ENCODE measurements around the gene NRG2. TPM values are rescaled to one million over a fixed set of nuclear protein-coding genes. Genes with fewer than 3 reads are reported as not detected.

Gene NRG2
- total and polyA plus RNA-seq, 2 of the 8 experiments (the other 6 are each of a cell fraction or from before 2014, with no cell fraction given): 0.27 to 0.54 TPM

- no peak overlapping the region for H3K4ac ChIP-seq (replicated peaks; ENCODE audit: insufficient read length, low read depth, low read length)
- no peak overlapping the region for H3K27ac ChIP-seq (ENCODE audit: low read depth, low read length)
- no peak for DNase-seq (ENCODE audit: low read depth in 1 of 2, low spot score in 2 of 2)
- TF ChIP-seq ATF3 (IDR thresholded peaks at IDR 0.05; ENCODE audit: insufficient read depth, low read depth, low read length) (no peak), SP2 (IDR thresholded peaks at IDR 0.05; ENCODE audit: low read length) (no peak), SP4 (IDR thresholded peaks at IDR 0.05; ENCODE audit: low read length) (no peak), TAF7 (optimal IDR thresholded peaks at IDR 0.05; ENCODE audit: borderline replicate concordance, low read depth, low read length) (no peak), SAP30 (IDR thresholded peaks at IDR 0.05; ENCODE audit: insufficient read depth, insufficient replicate concordance, low read length) (no peak), HDAC6 (IDR thresholded peaks at IDR 0.05; ENCODE audit: low read depth, low read length) (no peak), CEBPB (IDR thresholded peaks at IDR 0.05; ENCODE audit: low read depth, low read length) (no peak), HDAC2 (IDR thresholded peaks at IDR 0.05; ENCODE audit: borderline replicate concordance in 1 of 2, low read depth in 2 of 2, low read length in 2 of 2) (no peak), CTCF (IDR thresholded peaks at IDR 0.05; ENCODE audit: control extremely low read depth in 1 of 3, insufficient read depth in 1 of 3, low read depth in 1 of 3, low read length in 3 of 3) (no peak)
Observed at GRCh38 chr5:139836469-139837208, 206.5 kb downstream of the NRG2 start.

More at GRCh38 chr5:139836469-139837208, 206.5 kb downstream of the NRG2 start:
- Histone ChIP-seq H3K4me1 (replicated peaks in 1 of 4; ENCODE audit: control insufficient read depth in 3 of 4, insufficient read depth in 4 of 4, low read length in 3 of 4) (no peaks in the 10 kb centered on the region), H3K23me2 (ENCODE audit: low read depth, low read length) (peaks cover 8% of the 10 kb centered on the region; the same call in 1 of the 2 replicates), H2BK12ac (ENCODE audit: low read depth, low read length) (no peak overlapping the region), H2BK120ac (replicated peaks; ENCODE audit: low read depth, low read length) (no peak overlapping the region), H4K5ac (ENCODE audit: insufficient read length, low read depth, low read length) (no peak overlapping the region), H3K27me3 (replicated peaks in 1 of 4; ENCODE audit: control insufficient read depth in 3 of 4, extremely low read depth in 1 of 4, insufficient read depth in 3 of 4, low read length in 3 of 4) (peaks cover 0 to 4% (median 0%) of the 10 kb centered on the region in 4 experiments; a peak in 3 of 7 replicates), H4K91ac (replicated peaks; ENCODE audit: insufficient read length, low read length) (no peak overlapping the region), H2AFZ (ENCODE audit: low read length) (no peak overlapping the region), H3K79me2 (ENCODE audit: control insufficient read depth in 1 of 2, insufficient read depth in 2 of 2, low read length in 2 of 2) (no peaks in the 10 kb centered on the region), H3K23ac (ENCODE audit: insufficient read length) (no peak overlapping the region), H4K8ac (ENCODE audit: extremely low read depth, insufficient read depth, low read length) (no peak overlapping the region; the same call in 1 of the 2 replicates), H3K14ac (ENCODE audit: insufficient read length) (no peak overlapping the region), H3K56ac (replicated peaks; ENCODE audit: insufficient read length, low read depth, low read length) (no peak overlapping the region), H3K4me3 (ENCODE audit: extremely low read depth in 1 of 4, insufficient read depth in 2 of 4, low read depth in 3 of 4, low read length in 4 of 4) (no peak overlapping the region), H3K4me2 (ENCODE audit: insufficient read depth in 1 of 2, low read depth in 2 of 2, low read length in 2 of 2) (no peak overlapping the region), H4K20me1 (replicated peaks in 1 of 2; ENCODE audit: control insufficient read depth in 1 of 2, insufficient read depth in 2 of 2, low read length in 2 of 2) (no peaks in the 10 kb centered on the region), H2BK5ac (ENCODE audit: low read depth, low read length) (no peak overlapping the region), H3K9me3 (ENCODE audit: insufficient read depth in 2 of 2, low read depth in 1 of 2, low read length in 1 of 2) (no peaks in the 10 kb centered on the region), H3K79me1 (ENCODE audit: low read depth, low read length) (no peaks in the 10 kb centered on the region), H3K18ac (ENCODE audit: extremely low read depth, low read length) (no peak overlapping the region), H3K9ac (replicated peaks in 1 of 4; ENCODE audit: extremely low read depth in 1 of 4, low read depth in 3 of 4, low read length in 3 of 4) (no peak overlapping the region), H3K36me3 (ENCODE audit: control insufficient read depth in 2 of 4, insufficient read depth in 4 of 4, low read length in 3 of 4) (no peaks in the 10 kb centered on the region), H2BK20ac (ENCODE audit: low read length) (no peak overlapping the region), H2AK5ac (ENCODE audit: low read depth, low read length) (no peak overlapping the region), H2BK15ac (ENCODE audit: low read length) (no peak overlapping the region)
- WGBS, 2 experiments (ENCODE audit: extremely low coverage in 1 of 2, insufficient coverage in 1 of 2, insufficient read length in 1 of 2, insufficient replicate concordance in 2 of 2, low coverage in 1 of 2, low lambda C conversion rate in 2 of 2, missing lambda C conversion rate in 1 of 2): 87% methylated on average over 22 of the region's 22 CpGs; no CpG with 5 or more reads in 1 of the 2 experiments
- ChIA-PET POLR2A (ENCODE audit: partially characterized antibody) (no interaction called here), CTCF (ENCODE audit: partially characterized antibody) (interaction anchor here (1.1 to 5.9 kb wide), 12 partner anchors 8 to 132 kb away, joined by 3 to 75 read pairs (median 4); no protein-coding TSS in a partner anchor)
- FAIRE-seq: no peak

Measured in H1 (cell line).